Tibial artery (tissue), 4 donors: ENCODE data around the gene GNB3.
A peak's percentile ranks its signal among the peaks of the same experiment; 100 is the strongest.

ENCODE experiments used
- DNase-seq, 2 donors: peaks; one replicate each; pipeline ENCODE4 v3.0.0-alpha.2; 2019
- H3K27ac ChIP-seq, 2 donors: fragments of 200-600 bp; sonication (generic) in 1 of 2; 1 replicate in 1 of 2; 2 replicates in 1 of 2; pipeline ENCODE4 v1.5.1; 2018 to 2019; ENCODE audit warnings: mild to moderate bottlenecking in 1 of 2
- H3K27me3 ChIP-seq, 2 donors: fragments of 200-600 bp; sonication (generic) in 1 of 2; one replicate each; pipeline versions ENCODE4 v1.5.1 to v1.6.0; 2016 to 2019
- H3K36me3 ChIP-seq, 3 donors: fragments of 200-600 bp; sonication (generic) in 2 of 3; one replicate each; pipeline ENCODE4 v1.5.1; 2016 to 2019; ENCODE audit warnings: mild to moderate bottlenecking in 2 of 3
- H3K4me1 ChIP-seq, 4 donors: fragments of 200-600 bp; sonication (generic) in 2 of 4; 1 replicate in 3 of 4; 2 replicates in 1 of 4; pipeline ENCODE4 v1.5.1; 2016 to 2019
- H3K4me3 ChIP-seq, 2 donors: fragments of 200-600 bp; sonication (generic) in 1 of 2; 1 replicate in 1 of 2; 2 replicates in 1 of 2; pipeline ENCODE4 v1.5.1; 2018 to 2019; ENCODE audit warnings: mild to moderate bottlenecking in 2 of 2
- H3K9me3 ChIP-seq, 3 donors: fragments of 200-600 bp; sonication (generic) in 1 of 3; one replicate each; pipeline ENCODE4 v1.5.1; 2016 to 2019
- CTCF ChIP-seq, 2 experiments: fragments of 200-600 bp in 1 of 2; fragments of 450-650 bp in 1 of 2; IDR thresholded peaks; one replicate each; pipeline ENCODE4 v1.5.1; 2017 to 2019; ENCODE audit warnings: antibody characterized with exemption in 2 of 2, mild to moderate bottlenecking in 1 of 2, moderate library complexity in 1 of 2
- intact Hi-C: fragments of 100-400 bp; cut with DNase I; formaldehyde crosslinking; loops from one replicate; pipeline ENCODE4 v1.15.0; 2023; ENCODE audit warnings: low total_unique reads

The GNB3 gene

DNA sequence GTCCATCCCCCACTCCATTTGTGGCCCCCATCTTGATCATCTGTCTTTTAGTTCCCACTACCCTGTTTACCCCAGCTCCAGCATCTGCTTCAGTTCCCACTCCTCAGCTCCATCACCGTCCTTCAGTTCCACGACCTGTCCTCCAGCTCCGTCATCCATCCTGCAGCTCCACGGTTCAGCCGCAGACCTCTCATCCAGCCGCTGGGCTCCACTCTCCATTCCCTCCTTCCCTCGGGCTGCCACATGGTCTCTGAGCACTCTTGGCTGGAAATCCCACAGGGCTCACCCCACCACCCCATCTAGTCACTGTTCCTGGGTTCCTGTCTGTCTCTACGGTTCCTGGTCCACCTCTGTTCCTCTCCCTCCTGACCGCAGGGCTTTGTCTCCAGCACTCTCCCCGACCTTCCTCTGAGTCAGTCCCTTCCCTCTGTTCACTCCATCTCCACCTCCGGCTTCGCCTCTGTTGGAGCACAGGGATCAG lies 15.8 kb upstream of the GNB3 start:
- Histone ChIP-seq H3K27me3 (peaks cover 0 to 49% of the 10 kb centered on the region in 2 donors), H3K9me3 (no peaks in the 10 kb centered on the region), H3K4me3 (no peak overlapping the region), H3K27ac (no peak overlapping the region), H3K36me3 (no peaks in the 10 kb centered on the region), H3K4me1 (peaks cover 0 to 52% (median 43%) of the 10 kb centered on the region in 4 donors)
- no peak for TF ChIP-seq CTCF (IDR thresholded peaks at IDR 0.05)
- intact Hi-C loops = loop anchor here (5.0 kb wide), 1 partner anchor 73 kb away; the partner anchor contains the start of gene MLF2
- DNase-seq = no peak

GRCh38 chr12:6825398-6826124 lies 15.2 kb upstream of the GNB3 start:
- Histone ChIP-seq H3K4me1 (peaks cover 0 to 54% (median 44%) of the 10 kb centered on the region in 4 donors), H3K4me3 (no peak overlapping the region), H3K27ac (no peak overlapping the region), H3K36me3 (peaks cover 0 to 6% (median 0%) of the 10 kb centered on the region in 3 donors), H3K27me3 (peaks cover 0 to 43% of the 10 kb centered on the region in 2 donors), H3K9me3 (no peaks in the 10 kb centered on the region)
- peak; percentile 77 to 89 for DNase-seq
- peak; percentile 86 to 90 for TF ChIP-seq CTCF (IDR thresholded peaks at IDR 0.05)
- intact Hi-C loops = loop anchor here (5.0 kb wide), 1 partner anchor 73 kb away; the partner anchor contains the start of gene MLF2

GRCh38 chr12:6826125-6826733 lies 14.5 kb upstream of the GNB3 start:
- no peaks in the 10 kb centered on the region for H3K9me3 ChIP-seq

DNA sequence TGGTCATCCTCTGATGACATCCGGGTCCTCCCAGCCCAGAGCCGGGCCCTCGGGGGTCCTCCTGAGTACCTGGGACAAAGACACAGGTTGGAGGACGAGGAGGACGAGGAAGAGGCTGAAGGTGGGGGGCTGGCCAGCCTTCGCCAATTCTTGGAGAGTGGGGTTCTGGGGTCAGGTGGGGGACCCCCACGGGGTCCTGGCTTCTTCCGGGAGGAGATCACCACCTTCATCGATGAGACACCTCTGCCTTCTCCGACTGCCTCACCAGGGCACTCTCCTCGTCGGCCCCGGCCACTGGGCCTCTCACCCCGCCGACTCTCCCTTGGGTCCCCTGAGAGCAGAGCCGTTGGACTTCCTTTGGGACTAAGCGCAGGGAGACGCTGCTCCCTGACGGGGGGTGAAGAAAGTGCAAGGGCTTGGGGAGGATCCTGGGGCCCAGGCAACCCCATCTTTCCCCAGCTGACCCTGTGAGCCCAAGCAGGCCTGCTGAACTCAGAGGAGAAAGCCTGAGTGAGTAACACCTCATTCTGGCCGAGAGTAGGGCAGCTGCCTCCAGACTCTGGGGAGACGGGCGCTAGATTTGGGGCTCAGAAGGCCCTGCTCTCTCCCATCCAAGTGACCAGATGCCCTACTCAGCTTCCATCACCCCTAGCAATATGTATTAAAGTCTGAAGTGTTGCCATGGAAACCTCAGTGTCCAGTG lies 13.8 kb upstream of the GNB3 start:
- TF ChIP-seq CTCF (IDR thresholded peaks at IDR 0.05) = no peak
- Histone ChIP-seq H3K36me3 (peaks cover 0 to 19% (median 4%) of the 10 kb centered on the region in 3 donors), H3K27me3 (peaks cover 0 to 32% of the 10 kb centered on the region in 2 donors), H3K27ac (peak overlapping the region; percentile 41 to 87), H3K4me3 (no peak overlapping the region), H3K4me1 (peaks cover 0 to 46% (median 36%) of the 10 kb centered on the region in 4 donors), H3K9me3 (no peaks in the 10 kb centered on the region)
- intact Hi-C loops = loop anchor here (5.0 kb wide), 1 partner anchor 75 kb away; the partner anchor contains the start of gene MLF2
- DNase-seq = no peak

More at GRCh38 chr12:6826125-6826733, 14.5 kb upstream of the GNB3 start:
- peaks cover 0 to 38% of the 10 kb centered on the region in 2 donors for H3K27me3 ChIP-seq
- no peak overlapping the region for H3K4me3 ChIP-seq
- intact Hi-C loops = loop anchor here (5.0 kb wide), 1 partner anchor 74 kb away; the partner anchor contains the start of gene MLF2
- DNase-seq = no peak
- TF ChIP-seq CTCF (IDR thresholded peaks at IDR 0.05) = no peak
- peaks cover 0 to 13% (median 3%) of the 10 kb centered on the region in 3 donors for H3K36me3 ChIP-seq
- H3K27ac ChIP-seq = no peak overlapping the region
- H3K4me1 ChIP-seq = peaks cover 0 to 53% (median 42%) of the 10 kb centered on the region in 4 donors

DNA sequence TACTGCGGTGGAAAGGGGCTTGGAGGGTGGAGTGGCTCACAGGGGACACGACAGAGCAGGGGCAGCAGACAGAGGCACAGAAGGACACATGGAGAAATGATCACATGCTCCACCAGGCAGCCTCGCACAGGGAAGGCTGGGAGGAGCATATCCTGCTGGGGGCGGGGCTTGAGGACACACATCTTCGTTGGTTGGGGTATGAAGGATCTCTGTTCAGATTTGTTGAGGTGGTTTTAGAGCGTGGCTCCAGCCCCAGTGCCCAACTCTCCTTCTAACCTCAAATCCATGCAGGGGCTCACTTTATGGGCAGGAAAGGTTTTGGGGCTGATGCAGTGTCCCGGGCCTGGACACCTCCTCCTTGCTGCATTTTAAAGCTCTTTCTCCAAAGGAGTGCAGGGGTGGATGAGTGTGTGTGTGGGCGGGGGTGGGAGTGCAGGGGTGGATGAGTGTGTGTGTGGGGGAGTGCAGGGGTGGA lies 13.3 kb upstream of the GNB3 start:
- TF ChIP-seq CTCF (IDR thresholded peaks at IDR 0.05) = no peak
- peaks cover 0 to 25% (median 4%) of the 10 kb centered on the region in 3 donors for H3K36me3 ChIP-seq
- peak; percentile 93 to 94 for DNase-seq
- peak overlapping the region; percentile 87 to 91 for H3K27ac ChIP-seq
- intact Hi-C loops = loop anchor here (5.0 kb wide), 1 partner anchor 75 kb away; the partner anchor contains the start of gene MLF2
- peaks cover 0 to 26% of the 10 kb centered on the region in 2 donors for H3K27me3 ChIP-seq
- peak overlapping the region; percentile 64 to 89 for H3K4me3 ChIP-seq
- no peaks in the 10 kb centered on the region for H3K9me3 ChIP-seq
- H3K4me1 ChIP-seq = peaks cover 0 to 41% (median 32%) of the 10 kb centered on the region in 4 donors
